Ishikawa (cell line): Measurements from ENCODE around the gene CHCHD3.

ENCODE experiments used
- CEBPB ChIP-seq: IDR thresholded peaks from 2 replicates; pipeline ENCODE4 v1.6.1; 2012
- CREB1 ChIP-seq: IDR thresholded peaks from 2 replicates; pipeline ENCODE4 v1.6.1; 2012; ENCODE audit warnings: low read depth
- EGR1 ChIP-seq: IDR thresholded peaks from 2 replicates; pipeline ENCODE4 v1.6.1; 2012
- EP300 ChIP-seq: IDR thresholded peaks from 2 replicates; pipeline ENCODE4 v1.6.1; 2012; ENCODE audit warnings: borderline replicate concordance
- FOXM1 ChIP-seq: IDR thresholded peaks from 2 replicates; pipeline ENCODE4 v1.6.1; 2012; ENCODE audit warnings: low read depth, borderline replicate concordance
- MAX ChIP-seq: IDR thresholded peaks from 2 replicates; pipeline ENCODE4 v1.6.1; 2012
- NFIC ChIP-seq: IDR thresholded peaks from 2 replicates; pipeline ENCODE4 v1.6.1; 2012
- RAD21 ChIP-seq: IDR thresholded peaks from 2 replicates; pipeline ENCODE4 v1.6.1; 2012; ENCODE audit warnings: low read depth
- REST ChIP-seq: IDR thresholded peaks from 2 replicates; pipeline ENCODE4 v1.6.1; 2012; ENCODE audit warnings: low read depth, mild to moderate bottlenecking
- TAF1 ChIP-seq: IDR thresholded peaks from 2 replicates; pipeline ENCODE4 v1.6.1; 2012; ENCODE audit warnings: low read depth, mild to moderate bottlenecking
- TCF12 ChIP-seq: IDR thresholded peaks from 2 replicates; pipeline ENCODE4 v1.6.1; 2012; ENCODE audit warnings: low read depth
- TEAD4 ChIP-seq: IDR thresholded peaks from 2 replicates; pipeline ENCODE4 v1.6.1; 2012
- USF1 ChIP-seq: IDR thresholded peaks from 2 replicates; pipeline ENCODE4 v1.6.1; 2012
- YY1 ChIP-seq: IDR thresholded peaks from 2 replicates; pipeline ENCODE4 v1.6.1; 2012; ENCODE audit warnings: low read depth
- ZBTB7A ChIP-seq: IDR thresholded peaks from 2 replicates; pipeline ENCODE4 v1.6.1; 2012; ENCODE audit warnings: low read depth

The CHCHD3 gene

GRCh38 chr7:132861424-132861823 is 220.5 kb downstream of the CHCHD3 start:
- TF ChIP-seq FOXM1 (no peak), NFIC (no peak), TCF12 (no peak), REST (no peak)

- no peak for TF ChIP-seq ZBTB7A
- TF ChIP-seq CREB1, result no peak
- TF ChIP-seq TAF1, result no peak
- no peak for TF ChIP-seq TCF12
- no peak for TF ChIP-seq REST
- TF ChIP-seq EGR1, result no peak
- no peak for TF ChIP-seq NFIC
These were observed 222.7 kb downstream of the CHCHD3 start for GRCh38 chr7:132859199-132859598.

GRCh38 chr7:132858760-132859159 is 223.1 kb downstream of the CHCHD3 start:
- TF ChIP-seq EGR1, result no peak
- no peak for TF ChIP-seq YY1
- no peak for TF ChIP-seq FOXM1
- no peak for TF ChIP-seq EP300
- no peak for TF ChIP-seq MAX
- no peak for TF ChIP-seq TCF12
- TF ChIP-seq NFIC, result no peak
- no peak for TF ChIP-seq REST
- TF ChIP-seq ZBTB7A, result no peak
- TF ChIP-seq CEBPB, result no peak
- no peak for TF ChIP-seq RAD21
- TF ChIP-seq TEAD4, result no peak
- TF ChIP-seq TAF1, result no peak
- no peak for TF ChIP-seq USF1
- TF ChIP-seq CREB1, result no peak

GRCh38 chr7:132858251-132858650 is 223.6 kb downstream of the CHCHD3 start:
- TF ChIP-seq RAD21 (no peak), NFIC (no peak), REST (no peak), TAF1 (no peak), CREB1 (no peak), MAX (no peak), TCF12 (no peak), USF1 (no peak), ZBTB7A (no peak), EP300 (no peak), FOXM1 (no peak), TEAD4 (no peak), EGR1 (no peak), YY1 (no peak), CEBPB (no peak)
